HG02571 (cell line): ENCODE results near the gene SH3TC1.

Experiments used
- ATAC-seq: cut with Tn5 transposase; IDR thresholded peaks from one replicate; pipeline ENCODE4 v1.9.1; 2021; ENCODE audit warnings: mild to moderate bottlenecking, moderate library complexity; ENCODE audit not compliant: unreplicated experiment

Gene SH3TC1

DNA sequence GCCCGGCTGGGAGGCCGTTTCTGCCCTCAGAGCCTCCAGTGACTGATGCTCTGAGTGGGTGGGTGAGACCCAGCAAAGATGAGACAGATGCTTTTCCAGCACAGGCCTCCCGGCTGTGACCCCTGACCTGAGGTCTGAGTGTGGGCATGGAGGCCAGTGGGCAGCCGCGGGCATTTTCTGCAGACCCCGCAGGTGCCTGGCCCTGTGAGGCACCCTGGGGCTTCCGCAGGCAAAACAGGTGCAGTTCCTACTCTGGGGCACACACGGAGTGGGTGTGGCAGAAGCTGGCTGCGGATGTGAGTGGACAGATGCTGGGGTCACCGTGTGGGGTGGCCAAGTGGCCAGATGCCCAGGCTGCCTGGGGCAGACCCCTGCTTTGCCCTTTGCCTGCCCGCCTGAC lies 85.3 kb downstream of the SH3TC1 start:
- no peak for ATAC-seq

GRCh38 chr4:8285143-8285975 lies 86.3 kb downstream of the SH3TC1 start:
- ATAC-seq = no peak

DNA sequence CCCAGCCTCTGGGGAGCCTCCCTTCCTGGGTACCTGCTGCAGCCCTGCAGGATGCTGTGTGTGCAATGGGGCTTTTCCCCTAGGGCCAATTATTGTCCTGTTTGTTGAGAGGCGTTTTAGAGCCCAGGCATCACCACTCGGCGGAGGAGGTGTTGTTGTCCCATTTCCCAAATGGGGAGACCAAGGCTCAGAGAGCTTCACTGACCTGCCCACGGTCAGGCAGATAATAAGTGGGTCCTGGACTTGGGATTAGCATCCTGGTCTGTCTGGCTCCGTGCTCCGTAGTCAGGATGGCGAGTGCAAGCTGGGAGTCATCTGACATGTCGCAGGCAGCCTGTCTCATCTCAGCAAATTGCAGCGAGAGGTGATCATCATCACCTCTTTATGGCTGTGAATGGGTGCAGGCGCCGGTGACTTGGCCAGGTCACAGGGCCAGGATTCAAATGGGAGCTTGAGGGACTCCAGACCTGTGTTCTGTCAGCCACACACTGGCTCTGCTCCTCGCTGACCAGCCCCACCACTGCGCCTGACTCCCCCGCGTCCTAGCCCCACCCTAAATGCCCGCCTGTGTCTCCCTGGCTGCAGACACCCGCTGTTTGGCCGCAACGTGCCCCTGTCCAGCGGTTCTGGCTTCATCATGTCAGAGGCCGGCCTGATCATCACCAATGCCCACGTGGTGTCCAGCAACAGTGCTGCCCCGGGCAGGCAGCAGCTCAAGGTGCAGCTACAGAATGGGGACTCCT lies 87.1 kb downstream of the SH3TC1 start:
- ATAC-seq = no peak

- no peak for ATAC-seq
Measured at GRCh38 chr4:8286719-8287342, 87.7 kb downstream of the SH3TC1 start.

GRCh38 chr4:8287343-8288280 lies 88.5 kb downstream of the SH3TC1 start:
- ATAC-seq = no peak

DNA sequence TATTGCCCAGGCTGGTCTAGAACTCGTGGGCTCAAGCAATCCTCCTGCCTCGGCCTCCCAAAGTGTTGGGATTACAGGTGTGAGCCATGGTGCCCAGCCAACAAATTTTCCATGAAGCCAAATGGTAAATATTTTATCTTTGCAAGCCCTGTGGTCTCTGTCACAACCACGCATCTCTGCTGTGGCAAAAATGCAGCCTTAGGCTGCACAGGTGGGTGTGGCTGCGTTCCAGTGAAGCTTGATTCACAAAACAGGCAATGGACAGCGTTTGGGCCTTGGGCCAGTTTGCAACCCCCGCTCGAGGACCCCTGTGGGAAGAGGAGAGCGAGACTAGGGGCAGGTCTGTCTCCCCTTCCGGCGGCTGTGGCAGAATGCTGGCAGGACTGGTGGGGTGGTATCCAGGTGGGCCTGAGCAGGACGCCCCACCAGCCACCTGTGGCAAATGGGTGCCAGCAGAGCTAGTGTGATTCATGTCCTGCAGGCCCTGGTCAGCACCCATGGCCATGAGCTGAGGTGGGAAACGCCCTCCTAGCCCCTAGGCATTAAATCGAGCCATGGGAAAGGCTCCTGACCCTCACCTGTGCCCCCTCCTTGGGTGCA lies 90.2 kb downstream of the SH3TC1 start:
- no peak for ATAC-seq

DNA sequence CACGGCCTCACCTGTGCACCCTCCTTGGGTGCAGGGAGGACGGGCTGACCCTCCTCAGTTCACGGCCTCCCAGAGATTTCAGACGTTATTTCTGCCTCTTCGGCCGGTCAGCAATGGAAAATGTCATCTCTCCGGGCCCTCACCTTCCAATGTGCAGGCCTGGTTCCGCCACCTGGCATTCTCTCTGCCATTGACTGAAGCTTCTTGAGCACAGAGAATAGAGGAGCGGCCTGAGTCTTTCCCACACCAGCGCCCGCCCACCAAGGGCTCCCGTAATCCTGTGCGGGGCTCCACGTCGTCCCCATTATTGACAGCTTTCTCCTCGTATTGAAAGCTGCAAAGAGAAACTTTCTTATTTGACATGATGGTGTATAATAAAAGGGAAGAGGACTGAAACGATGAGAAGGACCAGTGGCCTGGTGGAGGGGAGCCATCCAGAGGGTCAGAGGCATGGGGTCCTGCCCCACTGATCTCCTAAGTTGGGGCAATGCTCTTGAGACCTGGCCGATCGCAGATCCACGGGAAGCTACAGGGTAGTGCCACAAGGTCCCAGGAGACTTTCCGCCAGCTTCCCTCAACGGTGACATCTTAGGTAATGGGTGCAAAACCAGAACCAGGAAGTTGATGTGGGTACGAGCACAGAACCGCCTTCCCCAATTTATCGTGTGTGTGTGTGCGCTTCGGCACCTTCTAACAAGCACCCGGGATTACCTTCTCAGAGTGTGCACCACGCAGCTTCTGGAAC lies 91.0 kb downstream of the SH3TC1 start:
- no peak for ATAC-seq

DNA sequence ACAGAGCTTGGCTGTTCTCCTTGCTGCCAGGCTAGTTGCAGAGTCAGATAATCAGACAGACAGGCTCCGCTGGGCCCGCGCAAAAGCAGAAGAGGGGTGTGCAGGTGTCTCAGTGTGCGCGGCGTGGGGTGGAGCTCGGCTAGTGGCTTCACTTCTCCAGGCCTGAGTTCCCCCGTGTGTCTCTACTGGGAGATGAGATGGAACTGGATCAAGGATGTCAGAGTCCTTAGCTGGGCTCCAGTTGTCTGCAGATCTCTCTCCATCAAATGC lies 91.5 kb downstream of the SH3TC1 start:
- no peak for ATAC-seq
